Erythroblast (primary cell): ENCODE measurements around the gene GCM1.
"Not testable (repeated sequence)": the region's sequence is repeated elsewhere in the genome, so short reads cannot be mapped to it uniquely, and the experiment has no call there.

ENCODE experiments used
- GATA1 ChIP-seq: IDR thresholded peaks from 2 replicates; pipeline ENCODE4 v1.6.1; 2011; ENCODE audit warnings: low read depth, mild to moderate bottlenecking, control low read depth, low read length, moderate library complexity
- POLR2A ChIP-seq: IDR thresholded peaks from 2 replicates; pipeline ENCODE4 v1.6.1; 2011; ENCODE audit warnings: mild to moderate bottlenecking, low read length

GRCh38 chr6:53158076-53158475 lies 9.4 kb upstream of the GCM1 start:
- not testable (repeated sequence) for TF ChIP-seq POLR2A, GATA1
